NOMO-1 (cell line): ENCODE data around the gene CBX8.

Experiments
- DNase-seq, 2 experiments: peaks; one replicate each; lab custom pipeline; 2025; ENCODE audit not compliant: unreplicated experiment in 2 of 2; lab: John Stamatoyannopoulos, UW

CBX8 gene

GRCh38 chr17:79835953-79836509, 39.2 kb upstream of the CBX8 start:
- DNase-seq, result no peak

- no peak for DNase-seq
Measured at GRCh38 chr17:79835470-79835899, 38.6 kb upstream of the CBX8 start.

DNA sequence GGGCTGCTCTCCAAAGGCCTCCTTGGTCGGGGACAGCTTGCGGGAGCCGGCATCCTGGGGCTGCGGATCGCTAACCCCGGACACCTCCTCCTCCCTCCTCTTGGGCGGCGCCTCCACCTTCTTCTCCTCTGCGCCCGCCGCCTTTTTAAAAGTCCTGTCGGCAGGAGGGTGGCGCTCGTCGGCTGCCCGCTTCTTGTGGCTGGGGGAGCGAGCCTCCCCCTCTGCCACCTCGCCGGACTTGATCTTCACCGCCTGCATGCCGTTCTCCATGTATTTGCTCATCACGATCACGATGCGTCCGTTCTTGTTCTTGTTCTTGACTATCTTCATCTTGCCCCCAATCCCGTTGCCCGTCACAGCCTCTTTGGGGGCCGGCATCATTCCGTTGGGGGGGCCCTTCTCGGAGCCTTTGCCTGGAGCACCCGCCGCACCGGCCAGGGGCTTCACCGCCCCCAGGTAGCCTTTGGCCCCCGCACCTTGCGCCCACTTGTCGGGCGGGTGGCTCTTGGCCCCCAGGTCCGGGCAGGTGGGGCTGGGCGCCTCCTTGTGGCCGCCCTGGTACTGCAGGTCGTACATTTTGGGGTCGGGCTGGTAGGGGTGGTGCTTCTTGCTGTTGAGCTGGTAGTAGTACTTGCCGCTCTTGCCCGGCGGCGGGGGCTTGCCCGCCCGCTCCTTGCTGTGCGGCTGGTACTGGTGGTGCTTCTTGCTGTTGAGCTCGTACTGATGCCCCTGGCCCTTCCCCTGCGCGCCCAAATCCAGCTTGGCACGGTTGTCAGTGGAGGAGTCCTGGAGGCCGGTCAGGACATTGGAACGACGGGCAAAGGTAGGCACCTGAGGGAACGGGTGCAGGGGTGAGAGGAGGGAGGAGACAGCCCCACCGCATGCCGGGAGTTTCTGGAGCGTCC, 37.9 kb upstream of the CBX8 start:
- no peak for DNase-seq

GRCh38 chr17:79833744-79834564, 37.1 kb upstream of the CBX8 start:
- no peak for DNase-seq

- no peak for DNase-seq
Measured at GRCh38 chr17:79833110-79833450, 36.2 kb upstream of the CBX8 start.

- no peak for DNase-seq
Measured at GRCh38 chr17:79832218-79833109, 35.6 kb upstream of the CBX8 start.

DNA sequence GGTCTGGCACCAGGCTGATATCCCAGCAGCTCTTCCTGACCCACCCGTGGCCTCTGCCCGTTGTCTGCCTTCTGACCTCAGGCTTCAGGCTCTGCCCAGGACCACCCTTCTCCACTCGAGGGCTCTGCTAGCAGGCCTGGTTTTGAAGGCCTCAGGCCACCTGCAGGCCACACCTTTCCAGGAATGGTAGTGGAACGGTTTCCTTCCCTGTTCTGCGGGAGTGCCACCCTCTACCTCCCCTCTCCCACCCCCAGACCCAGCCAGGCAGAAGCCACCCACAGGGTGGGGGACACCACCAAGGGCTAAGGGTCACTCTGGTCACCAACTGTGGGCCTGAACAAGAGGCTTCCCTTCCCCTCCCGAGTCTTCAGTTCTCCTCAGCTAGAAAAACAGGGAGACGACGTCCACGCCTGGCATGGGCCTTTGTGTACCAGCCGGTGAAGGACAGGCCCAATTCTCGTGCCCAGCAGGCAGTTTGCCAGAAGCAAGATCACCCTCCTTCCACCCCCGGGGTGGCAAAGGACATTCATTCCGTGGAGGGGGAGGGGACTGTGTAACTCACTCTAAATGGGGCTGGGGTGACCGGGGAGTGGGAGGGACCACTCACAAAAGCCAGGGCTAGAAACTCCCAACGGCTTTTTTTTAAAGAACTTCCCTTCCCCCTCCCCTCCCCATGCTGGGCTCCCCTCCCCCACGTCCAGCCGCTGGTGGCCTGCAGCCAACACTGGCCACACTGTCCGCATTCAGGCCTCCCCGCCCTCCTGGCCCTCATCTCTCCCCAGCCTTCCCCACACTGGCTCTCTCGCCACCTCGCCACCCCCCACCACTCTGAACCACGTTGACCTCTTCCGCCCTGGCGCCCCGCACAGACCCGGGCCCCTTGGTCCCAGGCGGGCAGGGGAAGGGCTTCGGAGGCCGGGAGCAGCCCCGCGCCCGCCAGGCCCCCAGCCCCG, 34.7 kb upstream of the CBX8 start:
- no peak for DNase-seq

- DNase-seq, result no peak
Measured at GRCh38 chr17:79830763-79831264, 33.9 kb upstream of the CBX8 start.

GRCh38 chr17:79830303-79830702, 33.4 kb upstream of the CBX8 start:
- DNase-seq, result no peak

- no peak for DNase-seq
Measured at GRCh38 chr17:79829457-79829856, 32.6 kb upstream of the CBX8 start.

GRCh38 chr17:79829004-79829403, 32.1 kb upstream of the CBX8 start:
- no peak for DNase-seq

GRCh38 chr17:79826841-79827578, 30.1 kb upstream of the CBX8 start:
- no peak for DNase-seq

- DNase-seq, result peak; percentile 61 to 72
Measured at GRCh38 chr17:79826204-79826680, 29.4 kb upstream of the CBX8 start.

DNA sequence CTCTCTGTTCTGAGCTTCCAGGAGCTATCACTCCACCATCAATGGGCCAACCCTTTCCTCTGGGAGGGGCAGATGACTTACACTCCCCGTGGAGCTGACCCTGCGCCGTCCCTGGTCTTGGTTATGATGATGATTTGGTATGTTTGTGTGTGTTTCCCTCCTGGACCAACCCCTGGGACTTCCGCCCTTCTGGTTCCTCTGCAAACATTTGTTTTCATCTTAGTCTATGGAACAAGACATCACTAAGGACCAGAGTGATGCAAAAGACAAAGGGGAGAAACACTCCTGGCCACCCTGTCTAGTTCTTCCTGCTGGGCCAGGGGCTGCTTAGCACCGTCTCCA, 28.7 kb upstream of the CBX8 start:
- no peak for DNase-seq

GRCh38 chr17:79824893-79825579, 28.2 kb upstream of the CBX8 start:
- no peak for DNase-seq

- no peak for DNase-seq
Measured at GRCh38 chr17:79824234-79824633, 27.4 kb upstream of the CBX8 start.

GRCh38 chr17:79822583-79823124, 25.8 kb upstream of the CBX8 start:
- DNase-seq, result no peak
